DOHH2 (cell line): ENCODE results near the gene GPR62.

Source experiments
- H3F3A ChIP-seq: fragments of 200-600 bp; sonication (generic), shearing (Covaris generic); 2 replicates; pipeline ENCODE4 v1.6.0; 2016; ENCODE audit warnings: antibody characterized with exemption, mild to moderate bottlenecking; ENCODE audit not compliant: control insufficient read depth, insufficient read depth
- H3K27ac ChIP-seq: fragments of 200-600 bp; sonication (generic); 2 replicates; pipeline ENCODE4 v1.5.1; 2014; ENCODE audit warnings: low read depth, mild to moderate bottlenecking, low read length, moderate library complexity
- H3K27me3 ChIP-seq: fragments of 200-600 bp; sonication (generic); 2 replicates; pipeline ENCODE4 v1.6.1; 2014; ENCODE audit warnings: mild to moderate bottlenecking, low read length, mixed read lengths; ENCODE audit not compliant: control insufficient read depth
- H3K36me3 ChIP-seq: fragments of 200-600 bp; sonication (generic); 2 replicates; pipeline ENCODE4 v1.6.1; 2014; ENCODE audit warnings: mild to moderate bottlenecking, low read length, moderate library complexity, mixed read lengths; ENCODE audit not compliant: control insufficient read depth
- H3K4me1 ChIP-seq: fragments of 200-600 bp; sonication (generic); 2 replicates; pipeline ENCODE4 v1.6.1; 2014; ENCODE audit warnings: mild to moderate bottlenecking, low read length, mixed read lengths; ENCODE audit not compliant: control insufficient read depth
- H3K4me2 ChIP-seq: fragments of 200-600 bp; sonication (generic); 2 replicates; pipeline ENCODE4 v1.6.0; 2014; ENCODE audit warnings: mild to moderate bottlenecking, low read length, moderate library complexity
- H3K4me3 ChIP-seq: fragments of 200-600 bp; sonication (generic); 2 replicates; pipeline ENCODE4 v1.5.1; 2014; ENCODE audit warnings: mild to moderate bottlenecking, low read length, mixed read lengths
- H3K79me2 ChIP-seq: fragments of 200-600 bp; sonication (generic); 2 replicates; pipeline ENCODE4 v1.6.1; 2014; ENCODE audit warnings: mild to moderate bottlenecking, low read length, mixed read lengths; ENCODE audit not compliant: control insufficient read depth
- H3K9me2 ChIP-seq: fragments of 200-600 bp; sonication (generic); replicated peaks from 2 replicates; pipeline ENCODE4 v1.6.1; 2014; ENCODE audit warnings: mild to moderate bottlenecking, low read length, mixed read lengths; ENCODE audit not compliant: control insufficient read depth
- H3K9me3 ChIP-seq: fragments of 200-600 bp; sonication (generic); 2 replicates; pipeline ENCODE4 v1.6.1; 2014; ENCODE audit warnings: antibody characterized with exemption, low read length, mixed read lengths; ENCODE audit not compliant: control insufficient read depth, insufficient read depth
- H4K20me1 ChIP-seq: fragments of 200-600 bp; sonication (generic); 2 replicates; pipeline ENCODE4 v1.6.0; 2014; ENCODE audit warnings: low read depth, mild to moderate bottlenecking, antibody characterized with exemption, low read length, moderate library complexity; ENCODE audit not compliant: control insufficient read depth, insufficient read depth
- EZH2phosphoT487 ChIP-seq: fragments of 200-600 bp; sonication (generic); IDR thresholded peaks from 2 replicates; pipeline ENCODE4 v1.6.1; 2017; ENCODE audit warnings: borderline replicate concordance, mild to moderate bottlenecking, antibody characterized with exemption, low read length, moderate library complexity, mixed read lengths
- TF ChIP-seq, protein P1 (sequence below): fragments of 200-600 bp; sonication (generic); IDR thresholded peaks from one replicate; pipeline ENCODE4 v1.5.1; 2014; ENCODE audit warnings: antibody characterized with exemption, mild to moderate bottlenecking, low read depth, low read length; ENCODE audit not compliant: poor library complexity, severe bottlenecking

Gene GPR62

GRCh38 chr3:51941463-51941797, 13.8 kb upstream of the GPR62 start:
- Histone ChIP-seq H3K9me2 (no peaks in the 10 kb centered on the region), H3K4me1 (peaks cover 29% of the 10 kb centered on the region), H3K4me2 (peak overlapping the region; percentile 78), H3K79me2 (peaks cover 41% of the 10 kb centered on the region), H4K20me1 (no peaks in the 10 kb centered on the region; the same call in 1 of the 2 replicates), H3K27ac (no peak overlapping the region), H3K27me3 (no peaks in the 10 kb centered on the region), H3F3A (no peaks in the 10 kb centered on the region), H3K4me3 (peak overlapping the region; percentile 94), H3K9me3 (no peaks in the 10 kb centered on the region), H3K36me3 (peaks cover 37% of the 10 kb centered on the region)
- TF ChIP-seq, protein P1, sequence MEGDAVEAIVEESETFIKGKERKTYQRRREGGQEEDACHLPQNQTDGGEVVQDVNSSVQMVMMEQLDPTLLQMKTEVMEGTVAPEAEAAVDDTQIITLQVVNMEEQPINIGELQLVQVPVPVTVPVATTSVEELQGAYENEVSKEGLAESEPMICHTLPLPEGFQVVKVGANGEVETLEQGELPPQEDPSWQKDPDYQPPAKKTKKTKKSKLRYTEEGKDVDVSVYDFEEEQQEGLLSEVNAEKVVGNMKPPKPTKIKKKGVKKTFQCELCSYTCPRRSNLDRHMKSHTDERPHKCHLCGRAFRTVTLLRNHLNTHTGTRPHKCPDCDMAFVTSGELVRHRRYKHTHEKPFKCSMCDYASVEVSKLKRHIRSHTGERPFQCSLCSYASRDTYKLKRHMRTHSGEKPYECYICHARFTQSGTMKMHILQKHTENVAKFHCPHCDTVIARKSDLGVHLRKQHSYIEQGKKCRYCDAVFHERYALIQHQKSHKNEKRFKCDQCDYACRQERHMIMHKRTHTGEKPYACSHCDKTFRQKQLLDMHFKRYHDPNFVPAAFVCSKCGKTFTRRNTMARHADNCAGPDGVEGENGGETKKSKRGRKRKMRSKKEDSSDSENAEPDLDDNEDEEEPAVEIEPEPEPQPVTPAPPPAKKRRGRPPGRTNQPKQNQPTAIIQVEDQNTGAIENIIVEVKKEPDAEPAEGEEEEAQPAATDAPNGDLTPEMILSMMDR = no peak
- no peak for TF ChIP-seq EZH2phosphoT487

- H4K20me1 ChIP-seq = no peaks in the 10 kb centered on the region; the same call in 1 of the 2 replicates
- peaks cover 29% of the 10 kb centered on the region for H3K4me1 ChIP-seq
- H3K27ac ChIP-seq = peak within 1 kb of the TSS; percentile 51
- H3K79me2 ChIP-seq = peaks cover 41% of the 10 kb centered on the region
- H3K36me3 ChIP-seq = peaks cover 31% of the 10 kb centered on the region
- no peaks in the 10 kb centered on the region for H3F3A ChIP-seq
- no peaks in the 10 kb centered on the region for H3K27me3 ChIP-seq
- H3K4me2 ChIP-seq = peak within 1 kb of the TSS; percentile 100
- peak within 1 kb of the TSS; percentile 94 for H3K4me3 ChIP-seq
- no peaks in the 10 kb centered on the region for H3K9me2 ChIP-seq
- TF ChIP-seq, protein P1 = peak; percentile 95
- TF ChIP-seq EZH2phosphoT487 = no peak
- no peaks in the 10 kb centered on the region for H3K9me3 ChIP-seq
Measured at GRCh38 chr3:51941798-51942602, 13.2 kb upstream of the GPR62 start, which contains the start of the genes PARP3 and RRP9. Gene PARP3, plus strand, starts transcription at chr3:51942363. Its CDS starts 993 bp downstream, at chr3:51943356. Gene RRP9, minus strand, starts transcription at chr3:51941904. Its CDS starts 37 bp downstream, at chr3:51941867.

DNA sequence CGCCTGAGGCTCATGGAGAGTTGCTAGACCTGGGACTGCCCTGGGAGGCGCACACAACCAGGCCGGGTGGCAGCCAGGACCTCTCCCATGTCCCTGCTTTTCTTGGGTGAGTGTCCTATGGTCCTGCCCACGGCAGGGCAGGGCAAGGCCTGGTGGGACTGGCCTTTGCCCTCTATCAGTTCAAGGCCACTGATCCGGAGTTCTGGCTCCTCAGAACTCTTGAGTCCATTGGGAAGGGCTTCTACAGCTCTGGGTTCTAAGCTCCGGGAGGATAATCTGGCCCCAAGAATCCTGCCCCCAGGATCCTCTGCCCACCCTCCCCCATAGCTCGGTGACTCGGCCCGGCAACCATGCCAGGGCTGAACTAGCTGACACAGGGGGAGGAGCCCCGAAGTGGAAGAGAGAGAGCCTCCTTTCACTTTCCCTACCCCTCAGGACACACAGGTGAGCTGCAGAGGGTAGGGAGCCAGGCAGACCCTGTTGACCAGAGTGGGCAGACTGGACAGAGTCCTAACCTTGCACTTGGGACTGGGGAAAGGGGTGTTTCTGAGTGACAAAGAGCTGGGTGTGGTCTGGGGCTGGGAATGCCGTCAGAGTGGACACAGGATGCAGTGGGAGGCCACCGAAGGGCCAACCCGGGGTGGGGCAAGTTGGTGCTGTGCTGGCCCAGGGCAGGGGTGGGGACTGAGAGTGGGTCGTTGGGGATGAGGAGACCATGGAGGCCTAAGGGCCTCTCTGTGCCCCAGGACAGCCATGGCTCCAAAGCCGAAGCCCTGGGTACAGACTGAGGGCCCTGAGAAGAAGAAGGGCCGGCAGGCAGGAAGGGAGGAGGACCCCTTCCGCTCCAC, 12.4 kb upstream of the GPR62 start:
- no peaks in the 10 kb centered on the region for H3K9me2 ChIP-seq
- H4K20me1 ChIP-seq = no peaks in the 10 kb centered on the region
- H3K27ac ChIP-seq = peak overlapping the region; percentile 51
- H3K4me1 ChIP-seq = peaks cover 29% of the 10 kb centered on the region
- peak overlapping the region; percentile 100 for H3K4me2 ChIP-seq
- no peak for TF ChIP-seq EZH2phosphoT487
- TF ChIP-seq, protein P1 = no peak
- H3K4me3 ChIP-seq = peak overlapping the region; percentile 94
- H3F3A ChIP-seq = no peaks in the 10 kb centered on the region
- no peaks in the 10 kb centered on the region for H3K27me3 ChIP-seq
- H3K9me3 ChIP-seq = no peaks in the 10 kb centered on the region
- H3K79me2 ChIP-seq = peaks cover 41% of the 10 kb centered on the region
- H3K36me3 ChIP-seq = peaks cover 23% of the 10 kb centered on the region
